Astrocyte of the spinal cord (primary cell): Measurements from ENCODE around the gene DOCK11.

Experiments
- DNase-seq: peaks from one replicate; pipeline ENCODE4 v3.0.0; 2011; ENCODE audit warnings: low read depth, low spot score
- H3K4me3 ChIP-seq: 2 replicates; pipeline ENCODE4 v1.5.1; 2011; ENCODE audit warnings: low read depth, mild to moderate bottlenecking, low read length, moderate library complexity
- in situ Hi-C: cut with HindIII; loops from 2 replicates; pipeline ENCODE4 v1.10.0; 2017; ENCODE audit warnings: low sequenced_read_pairs
- TF ChIP-seq, protein P1 (sequence below): IDR thresholded peaks from 2 replicates; pipeline ENCODE4 v1.5.1; 2012; ENCODE audit warnings: low read depth, mild to moderate bottlenecking, low read length, inconsistent platforms

The DOCK11 gene

DNA sequence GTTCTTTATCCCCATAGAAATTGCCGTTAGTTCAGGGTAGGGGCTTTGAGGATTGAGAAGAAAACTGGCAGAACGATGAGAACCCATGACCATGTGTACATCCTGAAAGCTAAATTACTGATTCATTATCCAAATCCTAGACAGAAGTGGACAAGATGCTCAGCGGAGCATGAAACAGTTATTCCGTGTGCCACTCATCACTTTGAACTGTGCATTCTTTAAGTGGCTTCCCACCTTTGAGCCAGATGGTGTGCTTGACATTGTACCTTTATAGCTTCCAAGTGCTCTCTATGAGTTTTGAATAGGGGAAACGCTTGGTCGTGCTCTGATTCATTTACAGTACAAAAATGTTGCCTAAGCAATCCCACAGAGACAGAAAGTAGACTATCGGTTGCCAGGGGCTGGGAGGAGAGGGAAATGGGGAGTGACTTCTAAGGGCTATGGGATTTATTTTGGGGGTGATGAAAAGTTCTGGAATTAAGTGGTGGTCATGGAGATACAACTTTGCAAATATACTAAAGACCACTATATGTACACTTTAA is 100.0 kb downstream of the DOCK11 start:
- no peak for DNase-seq
- TF ChIP-seq, protein P1, sequence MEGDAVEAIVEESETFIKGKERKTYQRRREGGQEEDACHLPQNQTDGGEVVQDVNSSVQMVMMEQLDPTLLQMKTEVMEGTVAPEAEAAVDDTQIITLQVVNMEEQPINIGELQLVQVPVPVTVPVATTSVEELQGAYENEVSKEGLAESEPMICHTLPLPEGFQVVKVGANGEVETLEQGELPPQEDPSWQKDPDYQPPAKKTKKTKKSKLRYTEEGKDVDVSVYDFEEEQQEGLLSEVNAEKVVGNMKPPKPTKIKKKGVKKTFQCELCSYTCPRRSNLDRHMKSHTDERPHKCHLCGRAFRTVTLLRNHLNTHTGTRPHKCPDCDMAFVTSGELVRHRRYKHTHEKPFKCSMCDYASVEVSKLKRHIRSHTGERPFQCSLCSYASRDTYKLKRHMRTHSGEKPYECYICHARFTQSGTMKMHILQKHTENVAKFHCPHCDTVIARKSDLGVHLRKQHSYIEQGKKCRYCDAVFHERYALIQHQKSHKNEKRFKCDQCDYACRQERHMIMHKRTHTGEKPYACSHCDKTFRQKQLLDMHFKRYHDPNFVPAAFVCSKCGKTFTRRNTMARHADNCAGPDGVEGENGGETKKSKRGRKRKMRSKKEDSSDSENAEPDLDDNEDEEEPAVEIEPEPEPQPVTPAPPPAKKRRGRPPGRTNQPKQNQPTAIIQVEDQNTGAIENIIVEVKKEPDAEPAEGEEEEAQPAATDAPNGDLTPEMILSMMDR: no peak
- in situ Hi-C loops: no loop called here

DNA sequence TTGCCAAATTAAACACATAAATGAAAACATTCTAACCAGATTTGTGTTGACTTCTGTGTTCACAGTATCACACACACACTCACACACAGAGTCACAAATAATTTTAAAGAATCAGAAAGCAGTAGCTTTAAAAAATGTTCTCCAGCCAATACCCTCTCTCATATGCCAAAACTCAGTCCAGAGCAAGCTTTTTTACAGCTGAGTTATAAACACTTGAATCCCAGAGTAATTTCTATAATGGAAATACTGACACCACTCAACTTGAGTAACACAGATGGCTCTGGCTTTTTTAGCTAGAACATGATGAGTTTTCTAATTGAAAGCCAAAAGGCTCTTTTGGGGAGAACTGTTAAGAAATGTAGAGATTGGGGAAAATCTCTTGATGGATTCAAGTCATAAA is 100.8 kb downstream of the DOCK11 start:
- TF ChIP-seq, protein P1: no peak
- in situ Hi-C loops: no loop called here
- no peak for DNase-seq
- no peak overlapping the region for H3K4me3 ChIP-seq

More for the DNA sequence above, 100.0 kb downstream of the DOCK11 start:
- no peak overlapping the region for H3K4me3 ChIP-seq

DNA sequence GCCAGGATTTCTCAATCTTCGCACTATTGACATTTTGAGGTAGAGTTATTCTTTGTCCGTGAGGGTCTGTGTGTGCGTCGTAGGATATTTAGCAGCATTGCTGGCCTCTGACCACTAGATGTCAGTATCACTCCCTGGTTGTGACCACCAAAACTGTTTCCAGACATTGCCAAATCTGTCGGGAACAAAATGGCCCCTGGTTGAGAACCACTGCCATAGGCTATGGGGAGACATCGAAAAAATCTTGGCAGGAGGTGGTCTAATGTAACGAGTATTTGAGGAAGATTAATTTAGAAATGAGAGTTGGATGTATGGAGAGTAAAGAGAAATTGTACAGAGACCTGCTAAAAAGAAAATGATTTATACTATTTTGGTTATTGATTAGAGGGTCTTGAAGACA is 108.4 kb downstream of the DOCK11 start:
- H3K4me3 ChIP-seq: no peak overlapping the region
- DNase-seq: peak; percentile 55
- TF ChIP-seq, protein P1: peak; percentile 89
- in situ Hi-C loops: no loop called here

DNA sequence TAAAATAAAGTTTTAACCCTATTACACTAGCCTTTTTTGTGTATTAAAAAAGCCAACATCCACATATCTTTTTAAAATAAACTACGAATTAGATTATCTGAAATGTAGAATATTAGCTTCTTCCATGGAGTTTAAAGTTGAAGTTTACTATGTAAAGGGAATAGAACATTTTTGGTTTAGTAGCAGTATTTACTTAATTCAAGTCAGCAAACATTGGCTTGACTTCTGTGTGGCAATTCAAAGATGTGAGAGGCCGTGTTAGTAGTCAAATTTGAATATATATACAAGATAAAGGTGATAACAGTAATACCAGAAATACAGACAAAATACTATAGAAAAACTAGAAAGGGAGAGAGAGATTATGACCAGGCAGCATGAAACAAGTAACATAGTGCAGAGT is 116.7 kb downstream of the DOCK11 start:
- DNase-seq: no peak
- TF ChIP-seq, protein P1: no peak
- in situ Hi-C loops: no loop called here
- H3K4me3 ChIP-seq: no peak overlapping the region

DNA sequence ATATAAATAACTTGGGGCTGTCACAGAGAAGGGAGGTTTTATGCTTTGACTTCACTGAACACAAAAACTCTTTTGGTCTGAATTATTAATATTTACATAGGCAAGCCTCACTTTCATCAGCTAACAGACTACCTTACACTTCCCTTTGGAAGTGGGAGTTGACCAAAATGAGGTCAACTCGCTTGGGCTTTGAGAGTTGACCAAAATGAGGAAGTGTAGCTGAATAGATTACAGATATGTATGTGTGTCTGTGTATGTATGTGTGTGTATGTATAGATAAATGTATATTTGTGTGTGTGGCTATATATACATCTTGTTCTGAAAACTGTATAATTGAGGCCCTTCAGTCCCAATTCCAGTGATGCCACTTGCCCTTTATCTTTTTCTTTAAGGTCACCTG is 118.5 kb downstream of the DOCK11 start:
- H3K4me3 ChIP-seq: no peak overlapping the region
- no peak for DNase-seq
- TF ChIP-seq, protein P1: no peak
- in situ Hi-C loops: no loop called here

DNA sequence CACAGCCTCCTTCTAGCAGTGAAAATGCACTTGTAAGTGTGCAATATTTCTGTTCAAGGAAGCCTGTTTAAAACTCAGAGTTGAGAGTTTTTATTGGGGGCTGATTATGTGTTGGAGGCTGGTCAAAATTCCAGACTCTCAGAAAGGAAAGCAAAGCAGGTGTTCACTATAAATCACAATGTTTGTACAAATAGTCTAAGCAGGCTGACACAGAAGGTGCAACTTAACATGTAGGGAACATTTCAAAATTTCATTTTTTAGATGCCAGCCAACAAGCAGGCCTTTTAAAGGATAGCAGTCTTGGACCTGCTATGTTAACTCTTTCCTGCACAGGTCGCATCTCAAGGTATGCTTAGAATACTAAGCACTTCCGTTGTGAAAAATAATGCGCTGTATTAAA is 119.5 kb downstream of the DOCK11 start:
- TF ChIP-seq, protein P1: no peak
- H3K4me3 ChIP-seq: no peak overlapping the region
- no peak for DNase-seq
- in situ Hi-C loops: no loop called here
